ENCODE results near the gene PCNA.

DNA sequence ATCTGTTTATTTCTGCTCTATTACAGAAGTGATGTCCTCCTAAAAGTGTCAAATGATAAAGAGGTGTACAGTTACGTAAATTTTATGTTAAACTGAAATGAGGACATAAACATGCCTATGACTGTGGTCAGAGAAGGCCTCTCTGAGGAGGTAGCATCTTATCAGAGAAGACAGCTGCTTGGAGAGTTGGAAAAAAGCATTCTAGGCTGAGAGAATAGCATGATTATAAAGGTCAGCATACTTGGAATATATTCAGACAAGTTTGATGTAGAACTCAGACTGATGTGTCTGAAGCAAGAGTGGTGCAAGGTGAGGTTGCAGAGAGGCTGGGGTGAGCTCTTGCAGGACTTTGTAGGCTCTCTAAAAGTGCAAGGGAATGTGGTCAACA lies 3.1 kb upstream of the PCNA start:
- TF ChIP-seq, protein P1, sequence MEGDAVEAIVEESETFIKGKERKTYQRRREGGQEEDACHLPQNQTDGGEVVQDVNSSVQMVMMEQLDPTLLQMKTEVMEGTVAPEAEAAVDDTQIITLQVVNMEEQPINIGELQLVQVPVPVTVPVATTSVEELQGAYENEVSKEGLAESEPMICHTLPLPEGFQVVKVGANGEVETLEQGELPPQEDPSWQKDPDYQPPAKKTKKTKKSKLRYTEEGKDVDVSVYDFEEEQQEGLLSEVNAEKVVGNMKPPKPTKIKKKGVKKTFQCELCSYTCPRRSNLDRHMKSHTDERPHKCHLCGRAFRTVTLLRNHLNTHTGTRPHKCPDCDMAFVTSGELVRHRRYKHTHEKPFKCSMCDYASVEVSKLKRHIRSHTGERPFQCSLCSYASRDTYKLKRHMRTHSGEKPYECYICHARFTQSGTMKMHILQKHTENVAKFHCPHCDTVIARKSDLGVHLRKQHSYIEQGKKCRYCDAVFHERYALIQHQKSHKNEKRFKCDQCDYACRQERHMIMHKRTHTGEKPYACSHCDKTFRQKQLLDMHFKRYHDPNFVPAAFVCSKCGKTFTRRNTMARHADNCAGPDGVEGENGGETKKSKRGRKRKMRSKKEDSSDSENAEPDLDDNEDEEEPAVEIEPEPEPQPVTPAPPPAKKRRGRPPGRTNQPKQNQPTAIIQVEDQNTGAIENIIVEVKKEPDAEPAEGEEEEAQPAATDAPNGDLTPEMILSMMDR (IDR thresholded peaks at IDR 0.05), result no peak
- TF ChIP-seq POLR2A (IDR thresholded peaks at IDR 0.05) (no peak), POLR2AphosphoS5 (IDR thresholded peaks at IDR 0.05) (no peak)
